B cell (primary cell): ENCODE data around the gene GLRA3.

Experiments
- EZH2 ChIP-seq: IDR thresholded peaks from 2 replicates; pipeline ENCODE4 v1.6.1; 2012; ENCODE audit warnings: borderline replicate concordance, low read depth, mild to moderate bottlenecking, moderate library complexity, low read length; ENCODE audit not compliant: insufficient read depth, poor library complexity, severe bottlenecking
- TF ChIP-seq, protein P1 (sequence below): fragments of 200-600 bp; IDR thresholded peaks from one replicate; pipeline ENCODE4 v1.8.0; 2022; ENCODE audit warnings: antibody characterized with exemption, mild to moderate bottlenecking

DNA sequence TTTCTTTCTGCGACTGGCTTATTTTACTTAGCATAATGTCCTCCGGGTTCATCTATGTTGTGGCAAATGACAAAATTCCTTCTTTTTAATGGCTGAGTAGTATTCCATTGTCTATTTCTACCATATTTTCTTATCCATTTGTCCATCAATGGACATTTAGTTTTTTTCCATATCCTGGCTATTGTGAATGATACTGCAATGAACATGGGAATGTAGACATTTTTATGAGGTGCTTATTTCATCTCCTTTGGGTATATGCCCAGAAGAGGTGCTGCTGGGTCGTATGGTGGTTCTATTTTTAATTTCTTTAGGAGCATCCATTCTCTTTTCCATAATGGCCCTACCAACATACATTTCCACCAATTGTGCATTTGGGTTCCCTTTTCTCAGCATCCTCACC, 230.2 kb downstream of the GLRA3 start:
- TF ChIP-seq, protein P1, sequence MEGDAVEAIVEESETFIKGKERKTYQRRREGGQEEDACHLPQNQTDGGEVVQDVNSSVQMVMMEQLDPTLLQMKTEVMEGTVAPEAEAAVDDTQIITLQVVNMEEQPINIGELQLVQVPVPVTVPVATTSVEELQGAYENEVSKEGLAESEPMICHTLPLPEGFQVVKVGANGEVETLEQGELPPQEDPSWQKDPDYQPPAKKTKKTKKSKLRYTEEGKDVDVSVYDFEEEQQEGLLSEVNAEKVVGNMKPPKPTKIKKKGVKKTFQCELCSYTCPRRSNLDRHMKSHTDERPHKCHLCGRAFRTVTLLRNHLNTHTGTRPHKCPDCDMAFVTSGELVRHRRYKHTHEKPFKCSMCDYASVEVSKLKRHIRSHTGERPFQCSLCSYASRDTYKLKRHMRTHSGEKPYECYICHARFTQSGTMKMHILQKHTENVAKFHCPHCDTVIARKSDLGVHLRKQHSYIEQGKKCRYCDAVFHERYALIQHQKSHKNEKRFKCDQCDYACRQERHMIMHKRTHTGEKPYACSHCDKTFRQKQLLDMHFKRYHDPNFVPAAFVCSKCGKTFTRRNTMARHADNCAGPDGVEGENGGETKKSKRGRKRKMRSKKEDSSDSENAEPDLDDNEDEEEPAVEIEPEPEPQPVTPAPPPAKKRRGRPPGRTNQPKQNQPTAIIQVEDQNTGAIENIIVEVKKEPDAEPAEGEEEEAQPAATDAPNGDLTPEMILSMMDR: no peak
- no peak for TF ChIP-seq EZH2
